GM18526 (cell line): ENCODE data around the gene OBP2A.

ENCODE experiments used
- POLR2A ChIP-seq: IDR thresholded peaks from 3 replicates; pipeline ENCODE4 v1.6.1; 2011; ENCODE audit not compliant: insufficient read length; ENCODE audit errors: extremely low read depth

Gene OBP2A

GRCh38 chr9:135563039-135563476, 17.1 kb downstream of the OBP2A start:
- TF ChIP-seq POLR2A: no peak

GRCh38 chr9:135563858-135564257, 17.9 kb downstream of the OBP2A start:
- no peak for TF ChIP-seq POLR2A

- TF ChIP-seq POLR2A: no peak
Observed at GRCh38 chr9:135565141-135565628, 19.3 kb downstream of the OBP2A start.

GRCh38 chr9:135565636-135566035, 19.7 kb downstream of the OBP2A start:
- TF ChIP-seq POLR2A: no peak

GRCh38 chr9:135566552-135566951, 20.6 kb downstream of the OBP2A start:
- no peak for TF ChIP-seq POLR2A

GRCh38 chr9:135567311-135567710, 21.4 kb downstream of the OBP2A start:
- TF ChIP-seq POLR2A: no peak

- no peak for TF ChIP-seq POLR2A
Observed at GRCh38 chr9:135568026-135568425, 22.1 kb downstream of the OBP2A start.

GRCh38 chr9:135570456-135570855, 24.5 kb downstream of the OBP2A start:
- TF ChIP-seq POLR2A: no peak

GRCh38 chr9:135572233-135572632, 26.3 kb downstream of the OBP2A start:
- TF ChIP-seq POLR2A: no peak

- no peak for TF ChIP-seq POLR2A
Observed at GRCh38 chr9:135573124-135573523, 27.2 kb downstream of the OBP2A start.

- TF ChIP-seq POLR2A: no peak
Observed at GRCh38 chr9:135574331-135574730, 28.4 kb downstream of the OBP2A start.

GRCh38 chr9:135574943-135575342, 29.0 kb downstream of the OBP2A start:
- no peak for TF ChIP-seq POLR2A

- no peak for TF ChIP-seq POLR2A
Observed at GRCh38 chr9:135575995-135576631, 30.2 kb downstream of the OBP2A start.

GRCh38 chr9:135577256-135577655, 31.3 kb downstream of the OBP2A start:
- no peak for TF ChIP-seq POLR2A

- no peak for TF ChIP-seq POLR2A
Observed at GRCh38 chr9:135579356-135579755, 33.4 kb downstream of the OBP2A start.

GRCh38 chr9:135579889-135580660, 34.1 kb downstream of the OBP2A start:
- no peak for TF ChIP-seq POLR2A
